HG02642 (cell line): ENCODE measurements around the gene ARHGEF7.

Experiments used
- ATAC-seq: cut with Tn5 transposase; IDR thresholded peaks from one replicate; pipeline ENCODE4 v1.9.1; 2021; ENCODE audit warnings: mild to moderate bottlenecking; ENCODE audit not compliant: unreplicated experiment, poor library complexity

Gene ARHGEF7

DNA sequence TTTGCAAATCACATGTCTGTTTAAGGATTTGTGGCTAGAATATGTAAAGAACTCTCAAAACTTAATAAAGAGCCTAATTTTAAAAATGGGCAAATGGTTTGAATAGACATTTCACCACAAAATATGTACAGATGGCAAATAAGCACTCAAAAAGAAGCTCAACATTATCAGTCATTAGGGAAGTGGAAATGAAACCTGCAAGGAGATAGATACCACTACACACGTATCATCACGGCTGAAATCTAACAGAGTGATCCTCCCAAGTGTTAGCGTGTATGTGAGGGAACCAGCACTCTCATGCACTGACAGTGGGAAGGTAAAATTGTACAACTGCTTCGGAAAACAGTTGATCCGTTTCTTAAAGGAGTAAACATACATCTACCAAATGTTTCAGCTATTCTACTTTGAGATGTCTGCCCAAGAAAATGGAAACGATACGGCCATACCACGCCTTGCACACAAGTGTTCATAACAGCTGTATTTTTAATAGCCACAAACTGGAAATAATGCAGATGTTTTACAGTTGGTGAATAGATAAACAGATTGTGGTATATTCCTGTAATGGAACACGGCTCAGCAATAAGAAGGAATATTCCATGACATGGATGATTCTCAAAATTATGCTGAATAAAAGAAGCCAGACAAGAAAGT is 14.5 kb downstream of the ARHGEF7 start:
- ATAC-seq: peak; percentile 98

DNA sequence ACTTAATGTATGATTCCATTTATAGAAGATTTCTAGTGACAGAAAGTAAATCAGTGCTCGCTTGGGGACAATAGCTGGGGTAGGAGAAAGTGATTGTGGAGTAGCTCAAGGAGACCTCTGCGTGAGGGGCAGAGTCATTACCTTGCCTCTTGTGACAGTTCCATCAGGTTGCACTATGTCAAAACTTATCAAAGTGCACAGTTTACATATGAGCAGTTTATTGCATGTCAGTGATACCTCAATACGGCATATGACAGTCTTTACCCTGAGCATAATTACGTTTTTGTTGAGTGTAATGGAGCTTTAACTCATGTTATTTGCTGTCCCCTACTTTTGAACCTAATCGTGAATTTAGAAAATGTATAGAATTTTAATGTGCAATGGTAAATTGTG is 15.0 kb downstream of the ARHGEF7 start:
- ATAC-seq: peak; percentile 14

DNA sequence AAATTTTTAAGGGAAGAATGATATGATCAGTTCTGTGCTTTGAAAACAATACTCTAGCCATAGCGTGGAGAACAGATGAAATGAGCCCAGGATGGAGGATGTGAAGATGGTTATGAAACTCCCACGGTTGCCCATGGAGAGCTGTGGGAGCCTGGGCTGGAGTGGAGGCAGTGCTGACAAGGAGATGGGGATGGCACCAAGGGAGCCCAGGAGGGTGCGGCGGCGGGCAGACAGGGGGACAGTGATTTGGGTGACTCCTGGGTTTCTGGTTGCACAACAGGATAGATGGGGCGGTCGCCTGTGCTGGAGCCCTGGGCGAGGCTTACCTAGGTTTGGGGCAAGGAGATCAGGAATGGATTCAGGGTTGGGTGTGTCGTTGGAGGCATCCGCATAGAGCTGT is 15.9 kb downstream of the ARHGEF7 start:
- ATAC-seq: no peak

GRCh38 chr13:111131611-111132010 is 16.5 kb downstream of the ARHGEF7 start:
- no peak for ATAC-seq

- ATAC-seq: no peak
Measured at GRCh38 chr13:111132948-111133347, 17.8 kb downstream of the ARHGEF7 start.

- ATAC-seq: no peak
Measured at GRCh38 chr13:111139452-111139851, 24.3 kb downstream of the ARHGEF7 start.

- ATAC-seq: no peak
Measured at GRCh38 chr13:111139873-111140561, 24.9 kb downstream of the ARHGEF7 start.

DNA sequence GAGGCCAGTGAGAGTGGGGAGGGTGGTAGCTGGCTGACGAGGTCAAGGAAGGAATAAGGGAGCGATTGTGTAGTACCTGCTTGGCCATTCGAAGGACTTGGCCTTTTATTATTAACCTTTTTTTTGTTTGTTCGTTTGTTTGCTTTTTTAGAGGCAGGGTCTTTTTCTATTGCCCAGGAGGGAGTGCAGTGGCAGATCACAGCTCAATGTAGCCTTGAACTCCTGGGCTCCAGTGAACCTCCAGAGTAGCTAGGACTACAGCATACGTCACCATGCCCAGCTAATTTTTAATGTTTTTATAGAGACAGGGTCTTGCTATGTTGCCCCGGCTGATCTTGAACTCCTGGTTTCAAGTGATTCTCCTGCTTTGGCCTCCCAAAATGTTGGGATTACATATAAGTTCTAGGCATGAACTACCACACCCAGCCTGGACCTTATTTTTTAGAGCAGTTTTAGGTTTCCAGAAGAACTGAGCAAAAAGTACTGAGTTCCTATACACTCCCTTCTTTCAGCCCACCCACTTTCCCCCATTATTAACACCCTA is 25.5 kb downstream of the ARHGEF7 start:
- ATAC-seq: no peak

DNA sequence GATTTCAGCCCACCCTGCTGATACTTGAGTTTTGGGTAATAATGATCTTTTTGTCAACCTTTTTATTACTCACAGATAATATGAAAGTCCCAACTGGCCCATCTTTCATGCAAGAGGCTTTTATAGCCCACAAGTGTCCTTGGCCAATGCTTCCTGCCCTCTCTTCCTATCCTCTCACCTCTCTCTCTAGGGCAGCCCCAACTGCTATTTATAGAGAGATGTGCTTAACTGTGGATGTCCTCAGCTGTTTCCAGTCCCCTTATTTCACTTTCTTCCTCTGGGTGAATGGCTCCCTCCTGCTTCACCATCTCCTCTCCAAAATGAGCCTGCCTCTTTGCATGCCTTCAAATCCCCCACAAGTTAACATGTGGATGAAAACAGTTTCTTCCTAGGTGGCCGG is 27.4 kb downstream of the ARHGEF7 start:
- ATAC-seq: no peak

- ATAC-seq: no peak
Measured at GRCh38 chr13:111143865-111144540, 28.9 kb downstream of the ARHGEF7 start.

DNA sequence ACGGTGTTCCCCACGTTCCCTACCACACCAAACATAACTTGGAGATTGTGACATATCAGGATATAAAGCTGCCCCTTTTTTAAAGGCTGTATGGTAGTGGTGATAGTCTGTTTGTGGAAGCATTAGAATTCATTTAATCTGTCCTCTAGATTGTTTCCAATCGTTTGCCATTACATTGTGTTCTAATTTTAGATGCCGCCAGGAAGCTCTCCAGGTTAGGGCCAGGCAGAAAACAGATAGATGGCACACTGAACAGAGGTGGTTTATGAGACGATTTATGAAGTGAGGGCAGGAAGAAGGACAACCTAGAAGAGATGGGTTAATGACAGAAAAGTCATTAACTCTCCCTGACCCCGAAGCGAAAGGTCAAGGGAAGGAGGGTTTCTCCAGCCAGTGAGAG is 30.0 kb downstream of the ARHGEF7 start:
- no peak for ATAC-seq

GRCh38 chr13:111145506-111145905 is 30.4 kb downstream of the ARHGEF7 start:
- no peak for ATAC-seq

DNA sequence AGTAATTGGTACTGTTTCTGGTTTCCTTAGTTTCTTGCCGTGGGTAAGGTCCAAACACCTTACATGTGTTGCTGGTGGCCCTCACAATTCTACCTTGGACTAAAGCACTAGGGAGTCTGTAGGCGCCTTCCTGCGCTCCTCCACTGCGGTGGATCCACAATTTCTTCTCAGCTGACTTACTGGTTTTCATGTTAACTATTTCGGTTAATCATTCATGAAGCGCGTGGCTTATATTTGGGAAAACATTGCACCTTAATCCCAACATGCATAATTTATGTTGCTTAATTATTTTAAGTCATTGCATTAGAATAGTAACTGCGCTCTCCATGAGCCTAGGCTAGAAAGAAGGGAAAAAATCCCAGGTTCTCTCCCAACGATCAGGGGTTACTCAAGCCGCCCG is 37.7 kb downstream of the ARHGEF7 start:
- no peak for ATAC-seq

DNA sequence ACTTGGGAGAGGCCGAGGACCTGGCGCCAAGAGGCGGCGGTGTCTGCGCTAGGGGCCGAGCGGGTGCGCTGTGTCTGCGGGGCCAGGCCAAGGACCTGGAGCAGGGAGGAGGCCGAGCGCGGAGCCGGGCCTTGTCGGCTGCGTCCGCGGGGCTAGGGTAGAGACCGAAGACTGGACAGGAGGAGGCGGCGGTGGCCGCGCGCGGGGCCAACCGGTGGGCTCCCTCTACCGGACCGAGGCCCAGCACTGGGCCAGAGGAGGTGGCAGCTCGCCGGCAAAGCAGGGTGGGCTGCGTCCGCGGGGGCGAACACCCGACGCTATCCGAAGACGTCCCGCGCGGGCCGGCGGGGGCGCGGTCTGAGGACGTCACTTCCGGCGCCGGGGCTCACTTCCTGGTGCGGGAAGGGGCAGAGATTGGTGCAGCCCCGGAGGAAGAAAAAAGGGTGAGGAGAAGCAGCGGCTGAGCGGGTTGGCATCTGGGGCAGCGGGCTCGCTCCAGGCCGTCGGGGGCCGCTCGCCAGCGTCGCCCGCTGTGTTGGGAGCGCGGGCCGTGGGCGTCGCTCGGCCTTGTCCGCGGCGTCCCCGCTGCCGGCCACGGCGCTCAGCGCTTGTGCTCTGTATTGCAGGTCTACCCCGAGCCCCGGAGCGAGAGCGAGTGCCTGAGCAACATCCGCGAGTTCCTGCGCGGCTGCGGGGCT is 38.3 kb downstream of the ARHGEF7 start:
- peak; percentile 89 for ATAC-seq

- ATAC-seq: peak; percentile 60
Measured at GRCh38 chr13:111153977-111154332, 38.8 kb downstream of the ARHGEF7 start.

- no peak for ATAC-seq
Measured at GRCh38 chr13:111156421-111156820, 41.3 kb downstream of the ARHGEF7 start.

GRCh38 chr13:111158136-111158805 is 43.2 kb downstream of the ARHGEF7 start:
- ATAC-seq: no peak

- ATAC-seq: no peak
Measured at GRCh38 chr13:111159362-111160320, 44.5 kb downstream of the ARHGEF7 start.

GRCh38 chr13:111160648-111161047 is 45.5 kb downstream of the ARHGEF7 start:
- no peak for ATAC-seq
